Activated CD4-positive, alpha-beta memory T cell treated with anti-CD3 and anti-CD28 coated beads for 36 hours (primary cell): ENCODE data around the gene RORC. TPM values are rescaled to one million over a fixed set of nuclear protein-coding genes. Genes with fewer than 3 reads are reported as not detected.
A peak's percentile ranks its signal among the peaks of the same experiment; 100 is the strongest.

Experiments used
- CTCF ChIA-PET: fragments of 350-600 bp; sonication (Branson Sonifier 250); formaldehyde crosslinking; loops from one replicate; lab custom pipeline; 2021; ENCODE audit warnings: antibody characterized with exemption, inconsistent platforms; lab: Charles Lee
- POLR2A ChIA-PET: fragments of 350-600 bp; sonication (Branson Sonifier 250); formaldehyde crosslinking; loops from one replicate; lab custom pipeline; 2021; ENCODE audit warnings: antibody characterized with exemption; lab: Charles Lee
- DNase-seq: peaks from one replicate; pipeline ENCODE4 v3.0.0-alpha.2; 2020
- H3K27ac Mint-ChIP-seq: one replicate; pipeline ENCODE4 v1.8.0; 2021; ENCODE audit warnings: mixed read lengths
- H3K27me3 Mint-ChIP-seq: one replicate; pipeline ENCODE4 v1.8.0; 2021; ENCODE audit warnings: mixed read lengths
- H3K36me3 Mint-ChIP-seq: one replicate; pipeline ENCODE4 v1.8.0; 2021; ENCODE audit warnings: mixed read lengths
- H3K4me1 Mint-ChIP-seq: one replicate; pipeline ENCODE4 v1.8.0; 2021; ENCODE audit warnings: low read depth, mixed read lengths
- H3K4me3 Mint-ChIP-seq: one replicate; pipeline ENCODE4 v1.8.0; 2021; ENCODE audit warnings: mild to moderate bottlenecking, mixed read lengths
- H3K9me3 Mint-ChIP-seq: one replicate; pipeline ENCODE4 v1.8.0; 2021; ENCODE audit warnings: mixed read lengths
- intact Hi-C: fragments of 100-400 bp; cut with micrococcal nuclease; formaldehyde crosslinking; loops from one replicate; pipeline ENCODE4 v1.15.1; 2023
- total RNA-seq, 2 experiments: library from RNA; stranded (reverse); gene quantifications; one replicate each; pipeline ENCODE4 v1.2.3, GENCODE V29; 2021

Gene RORC
- total RNA-seq, 2 experiments from 2014 or later: 9.9 to 10.9 TPM

DNA sequence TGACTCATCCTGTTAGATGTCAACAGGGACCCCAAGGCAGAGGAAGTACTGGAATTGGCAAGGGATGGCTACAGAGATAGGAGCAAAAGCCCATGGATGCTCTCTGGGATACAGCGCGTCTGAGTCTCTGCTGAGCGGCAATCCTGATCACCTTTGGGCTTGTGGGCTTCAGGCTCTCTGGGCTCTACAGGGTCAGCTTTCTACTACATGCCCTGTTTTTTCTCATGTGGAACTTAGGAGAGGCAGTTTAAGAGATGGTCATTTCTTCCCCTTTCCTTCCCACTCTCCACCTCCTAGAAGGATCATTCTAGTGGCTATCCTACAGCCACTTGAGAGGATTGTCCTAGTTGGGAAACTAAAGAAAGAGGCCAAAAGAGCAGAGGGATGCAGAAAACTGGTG, 27.7 kb downstream of the RORC start:
- Mint-ChIP-seq H3K4me3 (no peak overlapping the region), H3K27me3 (no peaks in the 10 kb centered on the region), H3K4me1 (peaks cover 8% of the 10 kb centered on the region), H3K27ac (no peak overlapping the region), H3K36me3 (no peaks in the 10 kb centered on the region), H3K9me3 (no peaks in the 10 kb centered on the region)
- no peak for DNase-seq
- intact Hi-C loops: no loop called here
- CTCF ChIA-PET: interaction anchor here (0.5 kb wide), 1 partner anchor 205 kb away, joined by 3 read pairs; no protein-coding TSS in a partner anchor
- POLR2A ChIA-PET: no interaction called here

DNA sequence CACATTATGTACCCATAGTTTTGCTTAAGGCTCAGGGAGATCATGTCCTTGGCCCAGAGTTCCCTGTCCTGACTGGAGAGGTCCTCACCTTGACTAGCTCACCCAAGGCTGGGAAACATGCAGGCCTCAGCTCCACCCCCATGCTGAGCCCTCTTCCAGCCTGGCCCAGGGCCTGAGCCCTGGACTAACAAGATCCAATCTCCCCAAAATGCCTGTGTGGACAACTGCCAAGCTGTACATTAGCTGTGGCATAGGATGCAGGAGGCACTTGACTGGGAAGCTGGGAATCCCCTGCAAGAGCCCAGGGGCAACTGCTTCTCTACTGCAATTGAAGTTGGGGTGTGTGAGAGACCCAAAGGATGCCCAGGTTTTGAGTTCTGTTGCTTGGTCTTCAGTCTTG, 28.4 kb downstream of the RORC start:
- H3K27ac Mint-ChIP-seq: no peak overlapping the region

DNA sequence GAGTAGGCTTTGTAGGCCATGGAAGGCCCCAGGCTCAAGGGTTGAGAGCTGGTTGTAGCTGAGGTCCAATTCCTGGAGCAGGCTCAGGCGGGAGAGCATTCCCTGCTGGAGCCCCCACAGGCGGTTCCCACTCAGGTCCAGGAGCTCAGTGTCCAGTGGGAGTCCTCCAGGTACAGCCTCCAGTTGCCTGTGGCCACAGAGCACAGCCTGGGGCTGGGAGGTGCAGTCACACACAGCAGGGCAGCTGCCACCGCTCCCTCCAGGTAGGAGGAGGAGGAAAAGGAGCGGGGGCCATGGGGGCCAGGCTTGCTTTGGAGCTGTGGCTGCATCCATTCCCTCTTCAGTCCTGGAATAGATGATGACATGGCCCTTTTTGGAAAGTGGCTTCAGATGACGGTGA, 29.2 kb downstream of the RORC start:
- CTCF ChIA-PET: interaction anchor here (1.6 to 2.6 kb wide), 2 partner anchors 34 to 209 kb away, joined by 4 to 8 read pairs; no protein-coding TSS in a partner anchor
- no peaks in the 10 kb centered on the region for H3K9me3 Mint-ChIP-seq
- H3K36me3 Mint-ChIP-seq: no peaks in the 10 kb centered on the region
- peaks cover 8% of the 10 kb centered on the region for H3K4me1 Mint-ChIP-seq
- intact Hi-C loops: no loop called here
- no peak overlapping the region for H3K4me3 Mint-ChIP-seq
- no peak overlapping the region for H3K27ac Mint-ChIP-seq
- DNase-seq: no peak
- POLR2A ChIA-PET: no interaction called here
- no peaks in the 10 kb centered on the region for H3K27me3 Mint-ChIP-seq

More for the DNA sequence above, 28.4 kb downstream of the RORC start:
- POLR2A ChIA-PET: no interaction called here
- Mint-ChIP-seq H3K9me3 (no peaks in the 10 kb centered on the region), H3K4me1 (peaks cover 8% of the 10 kb centered on the region), H3K36me3 (no peaks in the 10 kb centered on the region), H3K27me3 (no peaks in the 10 kb centered on the region), H3K4me3 (no peak overlapping the region)
- no peak for DNase-seq
- CTCF ChIA-PET: interaction anchor here (1.6 kb wide), 1 partner anchor 210 kb away, joined by 4 read pairs; no protein-coding TSS in a partner anchor
- intact Hi-C loops: no loop called here

DNA sequence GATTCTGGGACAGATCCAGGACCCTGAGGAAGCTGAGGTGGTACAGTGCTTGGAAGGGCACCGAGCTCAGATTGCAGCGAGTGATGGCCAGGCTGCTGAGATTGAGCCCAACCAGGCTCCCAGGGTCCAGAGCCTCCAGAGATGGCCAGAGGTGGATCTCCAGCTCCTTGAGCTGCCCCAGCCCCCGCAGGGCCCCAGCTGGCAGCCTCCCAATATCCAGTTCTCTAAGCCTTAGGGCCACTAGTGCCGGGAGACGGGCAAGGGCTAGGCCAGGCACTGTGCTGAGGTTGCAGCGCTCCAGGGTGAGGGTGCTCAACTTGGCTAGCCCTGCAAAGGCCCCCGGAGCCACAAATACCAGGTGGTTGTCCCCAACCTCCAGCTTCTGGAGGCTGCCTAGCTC, 29.8 kb downstream of the RORC start:
- intact Hi-C loops: no loop called here
- POLR2A ChIA-PET: no interaction called here
- H3K36me3 Mint-ChIP-seq: no peaks in the 10 kb centered on the region
- H3K27ac Mint-ChIP-seq: no peak overlapping the region
- peaks cover 8% of the 10 kb centered on the region for H3K4me1 Mint-ChIP-seq
- no peak for DNase-seq
- CTCF ChIA-PET: interaction anchor here (1.6 to 2.6 kb wide), 2 partner anchors 35 to 208 kb away, joined by 4 to 8 read pairs; no protein-coding TSS in a partner anchor
- H3K9me3 Mint-ChIP-seq: no peaks in the 10 kb centered on the region
- H3K4me3 Mint-ChIP-seq: no peak overlapping the region
- H3K27me3 Mint-ChIP-seq: no peaks in the 10 kb centered on the region

GRCh38 chr1:151801310-151801820, 30.2 kb downstream of the RORC start:
- no peak for DNase-seq
- H3K4me1 Mint-ChIP-seq: peaks cover 8% of the 10 kb centered on the region
- H3K36me3 Mint-ChIP-seq: no peaks in the 10 kb centered on the region
- H3K9me3 Mint-ChIP-seq: no peaks in the 10 kb centered on the region
- no peak overlapping the region for H3K4me3 Mint-ChIP-seq
- H3K27ac Mint-ChIP-seq: no peak overlapping the region
- intact Hi-C loops: no loop called here
- POLR2A ChIA-PET: no interaction called here
- CTCF ChIA-PET: interaction anchor here (2.6 kb wide), 1 partner anchor 35 kb away, joined by 8 read pairs; no protein-coding TSS in a partner anchor
- H3K27me3 Mint-ChIP-seq: no peaks in the 10 kb centered on the region

DNA sequence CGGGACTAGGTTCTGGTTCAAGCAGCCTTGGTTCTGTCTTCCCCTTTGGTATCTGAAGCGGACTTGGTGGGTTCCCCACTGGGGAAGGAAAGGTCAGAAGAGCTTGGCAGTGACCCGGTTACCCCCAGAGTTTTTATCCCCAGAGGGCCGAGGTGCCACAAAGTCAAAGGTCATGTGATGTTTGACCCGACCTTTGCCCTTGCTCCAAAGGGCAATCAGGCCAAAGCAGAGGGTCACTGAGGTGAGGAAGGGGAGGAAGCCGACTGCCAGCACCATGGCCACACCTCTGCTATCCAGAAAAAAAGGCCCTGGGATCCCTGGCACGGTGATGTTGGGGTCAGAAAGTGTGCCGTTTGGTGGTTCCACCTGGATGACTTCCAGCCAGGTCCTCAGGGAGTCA, 30.8 kb downstream of the RORC start:
- CTCF ChIA-PET: interaction anchor here (2.6 kb wide), 1 partner anchor 36 kb away, joined by 8 read pairs; no protein-coding TSS in a partner anchor
- intact Hi-C loops: no loop called here
- Mint-ChIP-seq H3K27me3 (no peaks in the 10 kb centered on the region), H3K27ac (no peak overlapping the region), H3K4me3 (no peak overlapping the region), H3K36me3 (no peaks in the 10 kb centered on the region), H3K9me3 (no peaks in the 10 kb centered on the region), H3K4me1 (peaks cover 8% of the 10 kb centered on the region)
- POLR2A ChIA-PET: no interaction called here
- DNase-seq: no peak

DNA sequence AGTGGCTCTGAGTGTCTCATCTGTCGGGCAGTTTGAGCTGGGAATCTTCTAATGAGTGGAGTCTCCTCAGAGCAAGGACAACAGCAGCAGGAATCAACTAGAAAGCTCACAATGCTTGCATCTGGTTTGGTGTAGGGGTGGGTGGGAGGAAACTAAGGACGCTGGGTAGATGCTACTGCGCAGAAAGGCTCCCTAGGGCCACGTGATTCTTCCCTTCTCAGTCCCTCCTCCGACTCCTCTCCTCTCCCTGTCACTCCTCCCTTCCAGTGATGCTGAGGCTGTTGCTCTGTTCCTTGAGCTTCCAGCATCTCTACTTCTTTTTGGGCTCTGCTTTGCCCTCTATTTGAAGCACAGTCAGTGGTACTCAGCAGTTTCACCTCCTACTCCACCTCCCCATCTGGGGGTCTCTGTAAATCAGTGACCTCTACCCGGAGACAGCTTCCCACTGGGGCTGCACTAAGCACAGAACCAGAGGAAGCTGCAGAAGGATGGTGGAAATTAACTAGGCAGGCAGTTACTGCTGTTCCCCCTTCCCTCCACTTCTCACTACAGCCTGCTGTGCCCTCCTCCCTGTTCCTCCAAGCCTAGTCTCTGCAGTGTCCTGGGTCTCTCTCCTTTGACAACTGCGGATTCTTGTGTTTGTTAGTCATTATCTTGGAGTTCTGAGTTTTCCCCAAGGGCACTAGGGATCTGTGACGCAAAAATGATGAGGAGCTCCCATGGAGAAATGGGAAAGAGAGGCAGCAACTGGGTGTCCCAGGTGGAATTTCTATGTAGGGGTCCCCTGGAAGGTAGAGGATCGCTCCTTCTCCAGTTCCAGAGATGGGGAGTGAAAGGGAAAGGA, 32.2 kb downstream of the RORC start:
- intact Hi-C loops: no loop called here
- no peaks in the 10 kb centered on the region for H3K9me3 Mint-ChIP-seq
- H3K27ac Mint-ChIP-seq: no peak overlapping the region
- H3K36me3 Mint-ChIP-seq: no peaks in the 10 kb centered on the region
- CTCF ChIA-PET: no interaction called here
- H3K4me1 Mint-ChIP-seq: peaks cover 8% of the 10 kb centered on the region
- no peaks in the 10 kb centered on the region for H3K27me3 Mint-ChIP-seq
- no peak overlapping the region for H3K4me3 Mint-ChIP-seq
- POLR2A ChIA-PET: no interaction called here
- no peak for DNase-seq

DNA sequence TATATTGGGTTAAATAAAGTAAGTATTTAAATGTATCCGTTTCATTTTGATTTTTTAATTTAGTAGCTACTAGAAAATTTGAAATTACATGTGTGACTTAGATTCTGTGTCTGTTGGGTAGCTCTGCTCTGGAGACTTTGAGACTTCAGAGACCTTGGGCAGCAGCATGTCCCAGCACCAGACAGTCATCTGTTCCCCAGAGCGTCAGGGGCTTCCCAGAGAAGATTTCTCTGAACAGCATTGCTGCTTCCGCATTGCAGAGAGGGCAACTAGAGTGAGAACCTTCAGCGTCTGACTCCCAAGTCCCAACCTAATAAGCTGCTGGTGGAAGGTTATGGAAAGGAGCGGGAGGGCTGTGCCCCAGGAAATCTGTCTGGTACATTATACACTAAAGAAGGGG, 33.0 kb downstream of the RORC start:
- Mint-ChIP-seq H3K27me3 (no peaks in the 10 kb centered on the region), H3K4me1 (peaks cover 8% of the 10 kb centered on the region), H3K9me3 (no peaks in the 10 kb centered on the region), H3K4me3 (no peak overlapping the region), H3K36me3 (no peaks in the 10 kb centered on the region), H3K27ac (no peak overlapping the region)
- DNase-seq: no peak
- intact Hi-C loops: no loop called here
- CTCF ChIA-PET: no interaction called here
- POLR2A ChIA-PET: no interaction called here

DNA sequence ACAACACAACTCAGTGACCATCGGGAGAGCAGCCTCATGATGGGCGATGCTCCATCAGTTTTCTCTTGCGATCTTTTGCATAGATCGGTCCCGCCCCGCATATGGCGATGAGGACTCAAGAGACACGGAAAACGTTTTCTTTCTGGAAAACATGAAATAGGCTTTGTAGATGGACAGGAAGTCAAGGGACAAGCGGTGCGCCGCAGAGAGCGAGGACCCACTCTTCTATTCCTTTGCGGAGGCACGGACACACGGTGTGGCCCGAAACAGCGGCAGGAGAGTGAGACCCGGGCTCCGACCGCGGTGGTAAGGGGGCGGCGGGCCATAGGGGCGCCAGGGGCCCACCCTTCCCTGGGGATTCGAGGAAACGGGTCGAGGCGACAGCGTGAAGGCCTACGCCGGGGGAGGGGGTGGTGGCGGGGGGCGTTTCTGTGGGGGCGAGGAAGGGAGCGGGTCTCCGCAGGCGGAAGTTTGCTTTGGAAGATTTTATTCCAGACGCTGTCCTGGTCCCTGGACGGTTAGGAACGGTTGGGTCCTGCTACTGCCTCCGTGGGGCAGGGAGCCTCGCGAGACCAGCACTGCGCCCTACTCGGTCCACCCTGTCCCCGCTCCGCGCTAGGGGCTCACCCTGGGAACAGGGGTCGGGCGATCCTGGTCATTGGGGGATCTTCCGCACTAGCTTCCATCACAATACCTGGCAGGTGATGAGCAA, 40.5 kb downstream of the RORC start:
- Mint-ChIP-seq H3K4me1 (peaks cover 22% of the 10 kb centered on the region), H3K9me3 (no peaks in the 10 kb centered on the region), H3K27ac (peak overlapping the region; percentile 84), H3K27me3 (peaks cover 2% of the 10 kb centered on the region), H3K36me3 (peaks cover 4% of the 10 kb centered on the region), H3K4me3 (peak overlapping the region; percentile 96)
- ChIA-PET CTCF (interaction anchor here (1.1 to 4.1 kb wide), 3 partner anchors 31 to 45 kb away, joined by 3 to 24 read pairs (median 8); partner anchors contain the start of gene RORC), POLR2A (interaction anchor here (1.7 to 2.4 kb wide), 4 partner anchors 28 to 49 kb away, joined by 7 to 21 read pairs (median 14); partner anchors contain the start of genes C2CD4D and MRPL9)
- intact Hi-C loops: loop anchor here (1.0 to 2.0 kb wide), 3 partner anchors 28 to 46 kb away; partner anchors contain the start of gene MRPL9
- peak; percentile 20 for DNase-seq

- intact Hi-C loops: loop anchor here (1.0 to 2.0 kb wide), 3 partner anchors 27 to 47 kb away; partner anchors contain the start of gene MRPL9
- Mint-ChIP-seq H3K4me3 (peak within 1 kb of the TSS; percentile 96), H3K27ac (peak within 1 kb of the TSS; percentile 84), H3K27me3 (peaks cover 2% of the 10 kb centered on the region), H3K4me1 (peaks cover 22% of the 10 kb centered on the region), H3K9me3 (no peaks in the 10 kb centered on the region), H3K36me3 (peaks cover 4% of the 10 kb centered on the region)
- ChIA-PET CTCF (interaction anchor here (0.9 to 4.1 kb wide), 5 partner anchors 27 to 196 kb away, joined by 3 to 24 read pairs (median 4); partner anchors contain the start of genes MRPL9 and RORC), POLR2A (interaction anchor here (0.9 to 2.4 kb wide), 6 partner anchors 27 to 50 kb away, joined by 3 to 21 read pairs (median 8); partner anchors contain the start of genes C2CD4D and MRPL9)
- peak; percentile 99 for DNase-seq
These were observed 41.3 kb downstream of the RORC start, which contains the start of gene TDRKH for GRCh38 chr1:151790071-151790939. Gene TDRKH, minus strand, starts transcription at chr1:151790500. Its CDS starts 7,478 bp downstream, at chr1:151783022.

- DNase-seq: no peak
- POLR2A ChIA-PET: no interaction called here
- no peaks in the 10 kb centered on the region for H3K9me3 Mint-ChIP-seq
- CTCF ChIA-PET: interaction anchor here (1.1 to 4.1 kb wide), 2 partner anchors 24 to 49 kb away, joined by 5 to 24 read pairs; partner anchors contain the start of gene MRPL9
- no peak overlapping the region for H3K4me3 Mint-ChIP-seq
- H3K36me3 Mint-ChIP-seq: peaks cover 4% of the 10 kb centered on the region
- no peak overlapping the region for H3K27ac Mint-ChIP-seq
- H3K27me3 Mint-ChIP-seq: peaks cover 2% of the 10 kb centered on the region
- intact Hi-C loops: no loop called here
- H3K4me1 Mint-ChIP-seq: peaks cover 22% of the 10 kb centered on the region
These were observed 43.9 kb downstream of the RORC start for GRCh38 chr1:151787689-151788088.
